Measurements from ENCODE around the gene OLFM1.

GRCh38 chr9:135159801-135160200 is 72.3 kb downstream of the OLFM1 start:
- TF ChIP-seq CTCF (IDR thresholded peaks at IDR 0.05) (no peak), POLR2A (IDR thresholded peaks at IDR 0.05) (no peak)
